Left ventricle myocardium inferior (tissue), 1 donor: Measurements from ENCODE around the gene TRIP12. TPM values are rescaled to one million over a fixed set of nuclear protein-coding genes. Genes with fewer than 3 reads are reported as not detected.
"Not testable (repeated sequence)": the region's sequence is repeated elsewhere in the genome, so short reads cannot be mapped to it uniquely, and the experiment has no call there.

Source experiments
- DNase-seq: peaks from one replicate; pipeline ENCODE4 v3.0.0-alpha.2; 2020
- H3K27ac ChIP-seq: fragments of 200-600 bp; replicated peaks from 2 replicates; pipeline ENCODE4 v1.8.0; 2021
- H3K27me3 ChIP-seq: fragments of 200-600 bp; 2 replicates; pipeline ENCODE4 v1.8.0; 2021; ENCODE audit warnings: low read depth
- H3K36me3 ChIP-seq: fragments of 200-600 bp; 2 replicates; pipeline ENCODE4 v1.8.0; 2021
- H3K4me1 ChIP-seq: fragments of 200-600 bp; 2 replicates; pipeline ENCODE4 v1.8.0; 2021
- H3K4me3 ChIP-seq: fragments of 200-600 bp; 2 replicates; pipeline ENCODE4 v1.8.0; 2021; ENCODE audit warnings: mild to moderate bottlenecking, moderate library complexity
- H3K9me3 ChIP-seq: fragments of 200-600 bp; replicated peaks from 2 replicates; pipeline ENCODE4 v1.8.0; 2021
- intact Hi-C: fragments of 100-400 bp; cut with micrococcal nuclease; formaldehyde crosslinking; loops from one replicate; pipeline ENCODE4 v1.11.0; 2022
- total RNA-seq: library from RNA; stranded (reverse); fragmentation: NEBNext Ultra II Directional; extraction: Animal tissue kit (Norgen Biotek cat#: 25700); gene quantifications from one replicate; pipeline ENCODE4 v1.2.1, GENCODE V29; 2021
- TF ChIP-seq, protein P1 (sequence below): fragments of 200-600 bp; IDR thresholded peaks from 2 replicates; pipeline ENCODE4 v1.8.0; 2021; ENCODE audit warnings: antibody characterized with exemption, mild to moderate bottlenecking, borderline replicate concordance
- donor health status: DM: no; HTN: yes; CAD: no; lungs with severe emphysema.

The TRIP12 gene
- total RNA-seq, 1 donor from 2014 or later: 194 TPM

DNA sequence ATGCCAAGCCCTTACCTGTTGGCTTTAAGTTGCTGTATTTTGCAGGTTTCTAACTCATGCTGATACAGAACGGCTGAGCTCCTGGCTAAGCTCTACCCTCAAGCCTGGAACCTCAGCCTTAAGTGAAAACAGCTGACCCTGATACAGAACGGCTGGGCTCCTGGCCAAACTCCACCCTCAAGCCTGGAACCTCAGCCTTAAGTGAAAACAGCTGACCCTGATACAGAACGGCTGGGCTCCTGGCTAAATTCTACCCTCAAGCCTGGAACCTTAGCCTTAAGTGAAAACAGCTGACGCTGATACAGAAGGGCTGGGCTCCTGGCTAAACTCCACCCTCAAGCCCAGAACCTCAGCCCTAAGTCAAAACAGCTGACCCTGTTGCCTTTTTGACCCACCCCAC is 189.9 kb downstream of the TRIP12 start:
- Histone ChIP-seq H3K9me3 (peaks cover 4% of the 10 kb centered on the region), H3K27ac (no peak overlapping the region), H3K4me3 (no peak overlapping the region), H3K27me3 (no peaks in the 10 kb centered on the region), H3K4me1 (no peaks in the 10 kb centered on the region), H3K36me3 (no peaks in the 10 kb centered on the region)
- peak; percentile 31 for DNase-seq
- intact Hi-C loops: no loop called here
- TF ChIP-seq, protein P1, sequence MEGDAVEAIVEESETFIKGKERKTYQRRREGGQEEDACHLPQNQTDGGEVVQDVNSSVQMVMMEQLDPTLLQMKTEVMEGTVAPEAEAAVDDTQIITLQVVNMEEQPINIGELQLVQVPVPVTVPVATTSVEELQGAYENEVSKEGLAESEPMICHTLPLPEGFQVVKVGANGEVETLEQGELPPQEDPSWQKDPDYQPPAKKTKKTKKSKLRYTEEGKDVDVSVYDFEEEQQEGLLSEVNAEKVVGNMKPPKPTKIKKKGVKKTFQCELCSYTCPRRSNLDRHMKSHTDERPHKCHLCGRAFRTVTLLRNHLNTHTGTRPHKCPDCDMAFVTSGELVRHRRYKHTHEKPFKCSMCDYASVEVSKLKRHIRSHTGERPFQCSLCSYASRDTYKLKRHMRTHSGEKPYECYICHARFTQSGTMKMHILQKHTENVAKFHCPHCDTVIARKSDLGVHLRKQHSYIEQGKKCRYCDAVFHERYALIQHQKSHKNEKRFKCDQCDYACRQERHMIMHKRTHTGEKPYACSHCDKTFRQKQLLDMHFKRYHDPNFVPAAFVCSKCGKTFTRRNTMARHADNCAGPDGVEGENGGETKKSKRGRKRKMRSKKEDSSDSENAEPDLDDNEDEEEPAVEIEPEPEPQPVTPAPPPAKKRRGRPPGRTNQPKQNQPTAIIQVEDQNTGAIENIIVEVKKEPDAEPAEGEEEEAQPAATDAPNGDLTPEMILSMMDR: no peak

DNA sequence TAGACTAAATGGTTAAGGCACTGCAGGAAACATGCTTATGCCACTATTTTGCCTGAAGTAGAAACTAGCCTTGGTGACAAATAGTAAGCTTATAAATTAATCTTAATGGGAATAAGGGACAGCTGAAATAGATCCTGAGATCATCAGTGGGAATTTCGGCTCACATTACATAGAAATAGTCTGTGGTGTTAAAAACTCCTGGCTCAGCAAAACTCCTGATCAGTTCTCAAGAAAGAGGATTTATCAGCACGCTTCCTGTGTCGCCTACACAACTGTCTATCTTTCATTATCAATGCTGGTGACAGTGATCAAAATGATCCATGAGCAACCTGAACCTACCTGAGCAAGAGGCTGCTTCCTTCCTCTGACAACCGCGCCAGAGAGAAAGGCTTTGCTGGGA is 190.4 kb downstream of the TRIP12 start:
- H3K36me3 ChIP-seq: no peaks in the 10 kb centered on the region
- H3K9me3 ChIP-seq: no peaks in the 10 kb centered on the region
- TF ChIP-seq, protein P1: no peak
- H3K27me3 ChIP-seq: no peaks in the 10 kb centered on the region
- H3K4me1 ChIP-seq: no peaks in the 10 kb centered on the region
- DNase-seq: no peak
- intact Hi-C loops: no loop called here
- H3K27ac ChIP-seq: no peak overlapping the region
- no peak overlapping the region for H3K4me3 ChIP-seq

DNA sequence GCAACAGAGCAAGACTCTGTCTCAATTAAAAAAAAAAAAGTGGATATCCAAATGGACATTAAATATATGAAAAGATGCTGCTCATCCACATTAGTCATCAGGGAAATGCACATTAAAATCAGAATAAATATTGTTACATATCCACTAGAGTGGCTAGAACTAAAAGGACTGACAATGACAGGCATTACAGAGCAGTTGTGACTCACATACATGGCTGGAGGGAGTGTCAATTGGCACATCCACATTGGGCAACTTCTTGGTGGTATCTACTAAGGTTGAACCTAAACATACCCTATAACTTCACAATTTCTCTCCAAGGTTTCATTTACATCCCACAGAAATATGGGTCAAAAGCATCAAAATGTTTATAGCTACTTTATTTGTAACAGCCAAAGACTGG is 193.4 kb downstream of the TRIP12 start:
- Histone ChIP-seq H3K27me3 (no peaks in the 10 kb centered on the region), H3K4me3 (no peak overlapping the region), H3K4me1 (no peaks in the 10 kb centered on the region), H3K27ac (no peak overlapping the region), H3K36me3 (no peaks in the 10 kb centered on the region), H3K9me3 (no peaks in the 10 kb centered on the region)
- intact Hi-C loops: no loop called here
- DNase-seq: no peak
- TF ChIP-seq, protein P1: no peak

DNA sequence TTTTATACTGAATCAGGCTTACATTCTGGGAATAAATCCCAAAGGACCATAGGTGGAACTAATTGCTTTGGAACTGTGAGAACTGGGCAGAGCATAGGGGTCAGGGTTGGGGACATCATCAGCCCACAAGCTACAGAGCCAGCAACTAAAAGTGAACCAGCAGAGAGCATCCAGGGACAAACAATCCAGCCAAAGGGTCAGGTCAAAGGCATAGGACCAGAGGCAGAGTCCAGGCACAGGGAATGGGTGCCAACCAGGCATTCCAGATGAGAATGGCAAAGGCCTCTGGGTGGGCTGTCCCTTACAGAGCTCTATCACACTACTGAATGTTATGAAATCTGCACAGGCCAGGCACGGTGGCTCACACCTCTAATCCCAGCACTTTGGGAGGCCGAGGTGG is 195.2 kb downstream of the TRIP12 start:
- TF ChIP-seq, protein P1: no peak
- Histone ChIP-seq H3K27me3 (no peaks in the 10 kb centered on the region), H3K9me3 (peaks cover 7% of the 10 kb centered on the region), H3K4me3 (no peak overlapping the region), H3K4me1 (no peaks in the 10 kb centered on the region), H3K27ac (peak overlapping the region; percentile 37), H3K36me3 (no peaks in the 10 kb centered on the region)
- intact Hi-C loops: no loop called here
- no peak for DNase-seq

DNA sequence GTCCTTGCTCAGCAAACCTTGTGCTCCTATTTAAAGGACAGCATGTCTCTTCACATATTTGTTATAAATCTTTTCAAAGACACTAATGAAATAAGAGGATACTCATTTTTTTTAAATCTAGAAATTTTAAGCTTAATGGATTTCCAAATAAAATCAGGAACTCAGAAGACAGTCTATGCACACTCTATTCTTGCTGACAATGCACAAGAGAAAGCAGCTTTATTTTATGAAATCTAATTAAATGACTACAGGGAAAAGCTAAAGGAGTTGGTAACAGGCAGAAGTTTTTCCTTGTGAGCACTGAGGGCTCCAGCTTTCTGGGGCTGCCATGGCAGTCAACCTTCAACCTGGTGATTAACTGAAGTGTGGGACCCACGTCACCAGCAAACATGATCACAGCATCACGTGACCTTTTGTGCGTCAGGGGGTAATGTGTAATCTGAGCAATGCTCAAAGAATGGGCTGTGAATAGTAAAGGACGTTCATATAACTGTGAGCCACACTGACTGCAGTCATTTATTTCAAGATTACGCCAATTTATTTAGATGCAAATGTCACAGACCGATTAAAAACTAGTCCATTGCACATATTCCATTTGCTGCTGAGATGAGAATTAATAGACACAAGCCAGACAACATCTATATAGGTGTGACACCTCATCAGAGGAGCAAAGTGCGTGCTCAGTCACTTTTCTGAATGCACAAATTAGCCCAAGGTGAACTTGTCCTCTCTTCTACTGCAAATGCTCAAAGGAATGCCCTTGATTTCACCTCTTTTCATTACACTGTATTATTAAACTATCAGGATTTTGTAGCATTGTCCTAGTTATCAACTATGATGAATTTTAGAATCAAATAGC is 195.9 kb downstream of the TRIP12 start:
- no peak overlapping the region for H3K4me3 ChIP-seq
- TF ChIP-seq, protein P1: no peak
- intact Hi-C loops: no loop called here
- H3K36me3 ChIP-seq: no peaks in the 10 kb centered on the region
- no peak for DNase-seq
- peak overlapping the region; percentile 37 for H3K27ac ChIP-seq
- peaks cover 4% of the 10 kb centered on the region for H3K27me3 ChIP-seq
- H3K4me1 ChIP-seq: no peaks in the 10 kb centered on the region
- peaks cover 7% of the 10 kb centered on the region for H3K9me3 ChIP-seq

DNA sequence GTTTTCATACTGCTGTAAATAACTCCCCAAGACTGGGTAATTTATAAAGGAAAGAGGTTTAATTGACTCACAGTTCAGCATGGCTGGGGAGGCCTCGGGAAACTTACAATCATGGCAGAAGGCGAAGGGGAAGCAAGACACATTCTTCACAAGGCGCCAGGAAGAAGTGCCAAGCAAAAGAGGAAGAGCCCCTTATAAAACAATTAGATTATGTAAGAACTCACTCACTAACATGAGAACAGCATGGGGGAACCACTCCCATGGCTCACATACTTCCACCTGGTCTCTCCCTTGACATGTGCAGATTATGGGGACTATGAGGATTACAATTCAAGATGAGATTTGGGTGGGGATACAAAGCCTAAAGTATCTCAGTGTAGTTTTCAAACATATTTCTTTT is 198.6 kb downstream of the TRIP12 start:
- H3K36me3 ChIP-seq, H3K4me3 ChIP-seq, H3K27ac ChIP-seq, H3K9me3 ChIP-seq, DNase-seq, intact Hi-C loops, H3K4me1 ChIP-seq: not testable (repeated sequence)
- H3K27me3 ChIP-seq: peaks cover 31% of the 10 kb centered on the region
